GM19397 (cell line): ENCODE data around the gene FLT4.
"Not testable (repeated sequence)": the region's sequence is repeated elsewhere in the genome, so short reads cannot be mapped to it uniquely, and the experiment has no call there.

Experiments used
- ATAC-seq: cut with Tn5 transposase; IDR thresholded peaks from one replicate; pipeline ENCODE4 v1.9.1; 2021; ENCODE audit warnings: mild to moderate bottlenecking, moderate library complexity; ENCODE audit not compliant: unreplicated experiment

The FLT4 gene

GRCh38 chr5:180649297-180650039 lies at the start of gene FLT4:
Gene FLT4 (minus strand): TSS chr5:180649600. CDS start chr5:180649545, 55 bp downstream.
- ATAC-seq: no peak

- ATAC-seq: no peak
These were observed 49.6 kb upstream of the FLT4 start for GRCh38 chr5:180699042-180699441.

GRCh38 chr5:180696116-180696515 lies 46.7 kb upstream of the FLT4 start:
- no peak for ATAC-seq

- ATAC-seq: no peak
These were observed 43.0 kb upstream of the FLT4 start for GRCh38 chr5:180692429-180692828.

GRCh38 chr5:180691046-180691445 lies 41.6 kb upstream of the FLT4 start:
- ATAC-seq: no peak

GRCh38 chr5:180690562-180690961 lies 41.2 kb upstream of the FLT4 start:
- no peak for ATAC-seq

GRCh38 chr5:180689775-180690174 lies 40.4 kb upstream of the FLT4 start:
- ATAC-seq: no peak

GRCh38 chr5:180689071-180689694 lies 39.8 kb upstream of the FLT4 start:
- no peak for ATAC-seq

- no peak for ATAC-seq
These were observed 39.1 kb upstream of the FLT4 start for GRCh38 chr5:180688330-180689070.

GRCh38 chr5:180686799-180687198 lies 37.4 kb upstream of the FLT4 start:
- ATAC-seq: not testable (repeated sequence)

- no peak for ATAC-seq
These were observed 35.3 kb upstream of the FLT4 start for GRCh38 chr5:180684623-180685161.

- ATAC-seq: no peak
These were observed 34.0 kb upstream of the FLT4 start for GRCh38 chr5:180683220-180683922.

GRCh38 chr5:180682560-180682959 lies 33.2 kb upstream of the FLT4 start:
- no peak for ATAC-seq

- not testable (repeated sequence) for ATAC-seq
These were observed 32.6 kb upstream of the FLT4 start for GRCh38 chr5:180682008-180682407.

GRCh38 chr5:180678319-180678718 lies 28.9 kb upstream of the FLT4 start:
- not testable (repeated sequence) for ATAC-seq

GRCh38 chr5:180675036-180675635 lies 25.7 kb upstream of the FLT4 start:
- no peak for ATAC-seq

- not testable (repeated sequence) for ATAC-seq
These were observed 24.7 kb upstream of the FLT4 start for GRCh38 chr5:180674090-180674475.

- ATAC-seq: no peak
These were observed 24.1 kb upstream of the FLT4 start for GRCh38 chr5:180673371-180674089.

GRCh38 chr5:180671958-180672524 lies 22.6 kb upstream of the FLT4 start:
- ATAC-seq: not testable (repeated sequence)
